Heart left ventricle (tissue), 13 donors: Measurements from ENCODE around the gene GGT5.

Source experiments
- CTCF ChIP-seq, 12 donors: fragments of 200-600 bp; sonication (generic) in 4 of 12; IDR thresholded peaks; one replicate each; pipeline versions ENCODE4 v1.5.0 to v1.8.0; 2018 to 2022; ENCODE audit warnings: antibody characterized with exemption in 12 of 12, mild to moderate bottlenecking in 5 of 12
- POLR2A ChIP-seq, 2 donors: fragments of 450-650 bp; IDR thresholded peaks; one replicate each; pipeline ENCODE4 v1.6.1; 2017; ENCODE audit warnings: antibody characterized with exemption in 2 of 2, mild to moderate bottlenecking in 2 of 2, moderate library complexity in 2 of 2
- donor health status: ischemic (EF 13 %, LVEDD 7.1; RV severe dilation, severe dysfunction).
- donor health status: DM: no; HTN: yes; CAD: no.
- donor health status: DM: no; HTN: no; CAD: no.
- donor health status: ischemic (EF 25% LVEDD 6.9; RV normal size, moderate dysfunction).
- donor health status: ischemic (EF 25% LVEDD 5.7; RV mildly dilated, moderate dysfunction).
- donor health status: ischemic (EF 35%, LVEDD 5.7; RV mildly dilated, moderate dysfunction).
- donor health status: nonischemic (EF 11% LVEDD 7.7; RV severe dilation, severe dysfunction).
- donor health status: DM: yes; HTN: yes; CAD: no.
- donor health status: PGD.
- donor health status: ischemic (EF 29% LVEDD 5.4; RV normal size, mild dysfunction).
- donor health status: nonischemic (EF 23%, LVEDD 6.1; RV moderate dilation, normal function).

- no peak for TF ChIP-seq CTCF (IDR thresholded peaks at IDR 0.05)
- TF ChIP-seq POLR2A (IDR thresholded peaks at IDR 0.05): no peak
Observed at GRCh38 chr22:24225951-24226350, 18.9 kb downstream of the GGT5 start.
